Gastrocnemius medialis (tissue), 4 donors: ENCODE results near the gene SOX11.

Experiments
- CTCF ChIP-seq, 5 experiments: fragments of 450-650 bp in 3 of 5; fragments of 200-600 bp in 2 of 5; sonication (generic) in 2 of 5; IDR thresholded peaks in 4 of 5; conservative IDR thresholded peaks in 1 of 5; 1 replicate in 4 of 5; 2 replicates in 1 of 5; pipeline ENCODE4 v1.5.1; 2016 to 2019; ENCODE audit warnings: antibody characterized with exemption in 5 of 5, mild to moderate bottlenecking in 3 of 5, moderate library complexity in 3 of 5
- POLR2A ChIP-seq, 2 donors: fragments of 450-650 bp; IDR thresholded peaks; one replicate each; pipeline ENCODE4 v1.6.1; 2017; ENCODE audit warnings: antibody characterized with exemption in 2 of 2, mild to moderate bottlenecking in 2 of 2, moderate library complexity in 2 of 2

DNA sequence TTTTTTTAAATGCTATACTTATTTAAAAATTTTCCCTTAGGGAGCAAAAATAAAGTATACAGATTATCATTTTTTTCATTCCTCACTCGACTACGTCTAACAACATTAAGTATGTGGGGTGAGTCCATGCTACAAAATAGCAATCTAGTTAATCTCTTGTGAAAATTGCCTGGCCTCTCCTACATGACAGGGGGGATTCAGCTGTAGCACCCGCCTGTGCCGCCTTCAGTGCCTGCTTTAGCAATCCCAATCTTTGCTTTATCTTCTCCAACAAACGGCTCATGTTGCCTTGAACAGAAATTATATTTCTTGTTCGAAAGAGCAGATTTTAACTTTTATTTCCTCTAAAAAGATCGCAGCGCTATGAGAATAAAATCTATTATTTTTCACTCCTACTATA is 2.4 kb upstream of the SOX11 start:
- no peak for TF ChIP-seq CTCF (IDR thresholded peaks at IDR 0.05 in 4 of 5, conservative IDR thresholded peaks at IDR 0.05 in 1 of 5)
- no peak for TF ChIP-seq POLR2A (IDR thresholded peaks at IDR 0.05)
